ENCODE data around the gene ZNRF1. TPM values are rescaled to one million over a fixed set of nuclear protein-coding genes. Genes with fewer than 3 reads are reported as not detected.

The ZNRF1 gene
- total and polyA plus RNA-seq, 8 donors = 5.3 to 11.4 (median 7.9) TPM

DNA sequence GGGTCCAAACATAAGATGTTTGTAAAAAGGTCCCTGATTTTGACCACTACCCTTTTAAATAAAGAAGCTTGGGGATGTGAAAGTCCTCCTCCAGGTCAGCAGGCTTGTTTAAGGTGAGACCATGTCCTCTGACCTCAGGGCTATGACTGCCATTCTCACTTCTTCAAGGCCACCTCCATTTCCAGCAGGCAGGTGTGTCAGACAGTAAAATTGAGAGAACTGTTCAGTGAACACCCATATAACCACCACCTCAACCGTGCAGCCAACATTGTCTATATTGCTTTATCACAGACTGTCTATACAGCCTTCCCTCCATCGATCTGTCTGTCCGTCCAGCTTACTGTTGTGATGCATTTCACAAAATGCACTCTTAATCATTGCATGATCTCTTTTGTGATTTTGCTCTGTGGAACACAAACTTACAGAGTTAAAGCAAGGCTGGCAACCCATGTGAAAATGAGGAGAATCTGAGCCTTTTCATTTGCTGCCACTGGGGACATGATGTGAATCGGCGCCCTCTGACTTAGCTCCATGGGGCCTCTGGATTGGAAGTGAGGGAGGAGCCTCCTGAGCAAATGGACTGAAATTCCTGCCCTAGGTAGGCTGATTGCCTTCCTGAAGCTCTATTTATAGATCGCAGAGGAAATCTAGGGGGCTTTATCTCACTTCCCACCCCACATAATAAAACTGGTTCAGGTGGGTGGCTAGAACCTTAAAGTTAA, 53.8 kb downstream of the ZNRF1 start:
- Histone ChIP-seq H3K9me3 (no peaks in the 10 kb centered on the region), H3K36me3 (no peaks in the 10 kb centered on the region), H3K4me1 (peaks cover 0 to 6% (median 0%) of the 10 kb centered on the region in 3 donors), H3K27me3 (no peaks in the 10 kb centered on the region), H3K27ac (no peak overlapping the region), H3K4me3 (no peak overlapping the region)
- intact Hi-C loops (cut with DNase I) = no loop called here
- no peak for DNase-seq
- FAIRE-seq = no peak
- WGBS, 2 donors = 95 to 96% methylated on average over 6 of the region's 6 CpGs
- TF ChIP-seq, protein P1, sequence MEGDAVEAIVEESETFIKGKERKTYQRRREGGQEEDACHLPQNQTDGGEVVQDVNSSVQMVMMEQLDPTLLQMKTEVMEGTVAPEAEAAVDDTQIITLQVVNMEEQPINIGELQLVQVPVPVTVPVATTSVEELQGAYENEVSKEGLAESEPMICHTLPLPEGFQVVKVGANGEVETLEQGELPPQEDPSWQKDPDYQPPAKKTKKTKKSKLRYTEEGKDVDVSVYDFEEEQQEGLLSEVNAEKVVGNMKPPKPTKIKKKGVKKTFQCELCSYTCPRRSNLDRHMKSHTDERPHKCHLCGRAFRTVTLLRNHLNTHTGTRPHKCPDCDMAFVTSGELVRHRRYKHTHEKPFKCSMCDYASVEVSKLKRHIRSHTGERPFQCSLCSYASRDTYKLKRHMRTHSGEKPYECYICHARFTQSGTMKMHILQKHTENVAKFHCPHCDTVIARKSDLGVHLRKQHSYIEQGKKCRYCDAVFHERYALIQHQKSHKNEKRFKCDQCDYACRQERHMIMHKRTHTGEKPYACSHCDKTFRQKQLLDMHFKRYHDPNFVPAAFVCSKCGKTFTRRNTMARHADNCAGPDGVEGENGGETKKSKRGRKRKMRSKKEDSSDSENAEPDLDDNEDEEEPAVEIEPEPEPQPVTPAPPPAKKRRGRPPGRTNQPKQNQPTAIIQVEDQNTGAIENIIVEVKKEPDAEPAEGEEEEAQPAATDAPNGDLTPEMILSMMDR (IDR thresholded peaks at IDR 0.05) = no peak
- ATAC-seq = no peak

DNA sequence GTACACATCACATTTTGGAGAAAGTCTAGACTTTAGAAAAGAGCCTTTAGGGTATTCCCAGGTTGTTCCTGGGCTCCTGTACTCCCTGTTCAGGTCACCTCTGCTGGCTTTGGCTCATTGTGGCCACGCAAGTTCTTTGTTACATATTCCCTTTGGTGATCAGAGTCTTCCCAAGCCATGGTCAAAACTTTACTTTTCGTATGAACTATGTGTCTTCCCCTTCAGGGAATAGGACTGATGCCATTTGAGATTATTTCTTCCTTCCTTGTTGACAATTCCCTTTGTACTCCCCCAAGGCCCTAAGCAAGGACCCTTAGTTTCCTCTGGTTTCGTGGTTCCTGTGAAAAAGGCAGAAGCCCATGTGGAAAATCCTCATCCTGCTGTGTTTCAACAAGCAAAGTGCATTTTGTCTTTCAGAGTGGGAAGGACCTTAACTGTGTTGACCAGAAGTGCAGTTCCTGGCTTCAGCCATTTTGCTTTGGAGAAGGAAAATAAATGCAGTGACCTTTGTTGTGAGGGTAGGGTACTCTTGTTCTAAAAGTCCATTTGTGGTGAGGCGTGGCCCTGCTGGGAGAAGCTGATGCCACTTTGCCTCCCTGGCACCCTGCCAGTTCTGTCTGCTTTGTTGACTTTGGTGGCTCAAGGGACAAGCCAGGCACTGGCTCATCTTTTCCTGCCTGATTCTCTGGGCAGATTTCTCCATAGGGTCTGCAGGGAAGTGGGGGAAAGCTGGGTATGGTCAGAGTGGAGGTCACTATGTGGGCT, 55.1 kb downstream of the ZNRF1 start:
- no peaks in the 10 kb centered on the region for H3K9me3 ChIP-seq
- peaks cover 0 to 6% (median 0%) of the 10 kb centered on the region in 3 donors for H3K4me1 ChIP-seq
- ATAC-seq (peak in 3 of 4 donors; percentile 25 to 71 (median 64)), FAIRE-seq (no peak), DNase-seq (peak in 3 of 6 donors; percentile 25 to 78 (median 50))
- H3K27ac ChIP-seq = peak overlapping the region in 1 of 4 donors; percentile 23
- WGBS, 2 donors = 80 to 86% methylated on average over 4 of the region's 4 CpGs
- H3K36me3 ChIP-seq = no peaks in the 10 kb centered on the region
- TF ChIP-seq, protein P1 (IDR thresholded peaks at IDR 0.05) = no peak
- H3K27me3 ChIP-seq = no peaks in the 10 kb centered on the region
- intact Hi-C loops (cut with DNase I) = no loop called here
- H3K4me3 ChIP-seq = no peak overlapping the region

DNA sequence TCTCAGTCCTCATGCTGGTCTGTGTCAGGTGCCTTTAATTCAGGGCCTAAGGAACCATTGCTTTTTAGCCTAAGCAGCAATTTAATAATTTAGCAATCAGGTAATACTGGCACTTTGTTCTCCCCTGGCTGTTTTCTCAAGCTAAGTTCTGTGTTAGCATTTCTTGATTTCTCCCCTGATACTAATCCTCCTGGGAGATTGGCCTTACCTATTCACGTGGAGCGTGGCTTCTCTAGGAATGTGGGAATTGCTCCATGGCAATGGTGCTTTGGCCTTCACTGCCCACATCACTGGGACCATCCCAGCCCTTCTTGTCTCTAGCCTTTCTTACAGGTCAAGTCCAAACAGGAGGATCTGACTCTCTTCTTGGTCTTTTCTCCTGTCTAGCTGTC, 55.7 kb downstream of the ZNRF1 start:
- 60 to 65% methylated on average over 2 of the region's 2 CpGs for WGBS, 2 donors
- ATAC-seq = no peak
- Histone ChIP-seq H3K36me3 (no peaks in the 10 kb centered on the region), H3K4me3 (no peak overlapping the region), H3K4me1 (peaks cover 0 to 6% (median 0%) of the 10 kb centered on the region in 3 donors), H3K9me3 (no peaks in the 10 kb centered on the region), H3K27me3 (no peaks in the 10 kb centered on the region), H3K27ac (no peak overlapping the region)
- intact Hi-C loops (cut with DNase I) = no loop called here
- TF ChIP-seq, protein P1 (IDR thresholded peaks at IDR 0.05) = no peak
- DNase-seq = no peak
- FAIRE-seq = no peak

DNA sequence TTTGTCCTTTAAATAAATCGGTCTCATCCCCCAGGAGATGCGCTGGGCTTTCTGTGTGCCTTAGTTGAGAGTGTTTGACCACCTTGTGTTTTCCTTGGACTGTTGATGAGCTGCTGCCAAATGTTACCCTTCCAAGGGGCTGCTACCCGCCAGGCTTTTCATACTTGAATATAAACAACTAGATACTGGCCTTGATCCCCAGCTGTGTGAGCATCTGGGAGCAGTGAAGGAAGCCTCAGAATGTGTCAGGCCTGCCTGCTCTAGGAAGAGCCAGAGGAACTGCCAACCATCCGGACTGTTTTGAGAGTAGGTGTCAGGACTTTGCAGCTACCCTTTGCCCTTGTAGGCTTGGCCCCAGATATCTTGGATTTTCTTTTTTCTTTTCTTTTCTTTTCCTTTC, 60.0 kb downstream of the ZNRF1 start:
- TF ChIP-seq, protein P1 (IDR thresholded peaks at IDR 0.05) = no peak
- intact Hi-C loops (cut with DNase I) = no loop called here
- Histone ChIP-seq H3K4me1 (peaks cover 0 to 5% (median 5%) of the 10 kb centered on the region in 3 donors), H3K27me3 (no peaks in the 10 kb centered on the region), H3K9me3 (no peaks in the 10 kb centered on the region), H3K4me3 (no peak overlapping the region), H3K27ac (no peak overlapping the region), H3K36me3 (no peaks in the 10 kb centered on the region)
- FAIRE-seq (no peak), DNase-seq (no peak), ATAC-seq (no peak)
- WGBS, 2 donors = 92 to 94% methylated on average over 4 of the region's 4 CpGs
